Activated CD8-positive, alpha-beta memory T cell treated with anti-CD3 and anti-CD28 coated beads for 4 hours (primary cell): ENCODE data around the gene ACTN1.

Experiments used
- DNase-seq, 2 donors: peaks; one replicate each; pipeline ENCODE4 v3.0.0-alpha.2; 2020; ENCODE audit warnings: low read depth in 2 of 2

Gene ACTN1

DNA sequence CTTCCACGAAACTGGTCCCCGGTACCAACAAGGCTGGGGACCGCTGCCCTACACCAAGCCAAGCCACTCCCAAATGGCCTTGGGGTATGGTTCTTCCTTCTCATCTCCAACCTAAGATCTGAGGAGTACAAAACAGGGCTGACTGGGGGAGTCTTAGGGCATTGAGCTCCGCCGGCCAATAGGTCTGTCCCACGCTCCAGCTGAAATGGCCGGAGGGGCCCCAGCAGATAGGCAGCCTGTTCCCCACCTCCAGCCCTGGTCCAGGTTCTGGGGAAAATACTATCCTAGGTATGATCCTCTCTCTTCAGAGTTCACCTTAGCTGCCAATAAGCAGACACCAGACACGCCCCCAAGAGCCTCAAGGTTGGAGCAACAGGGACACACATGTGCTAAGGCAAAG, 90.2 kb downstream of the ACTN1 start:
- DNase-seq, result no peak

DNA sequence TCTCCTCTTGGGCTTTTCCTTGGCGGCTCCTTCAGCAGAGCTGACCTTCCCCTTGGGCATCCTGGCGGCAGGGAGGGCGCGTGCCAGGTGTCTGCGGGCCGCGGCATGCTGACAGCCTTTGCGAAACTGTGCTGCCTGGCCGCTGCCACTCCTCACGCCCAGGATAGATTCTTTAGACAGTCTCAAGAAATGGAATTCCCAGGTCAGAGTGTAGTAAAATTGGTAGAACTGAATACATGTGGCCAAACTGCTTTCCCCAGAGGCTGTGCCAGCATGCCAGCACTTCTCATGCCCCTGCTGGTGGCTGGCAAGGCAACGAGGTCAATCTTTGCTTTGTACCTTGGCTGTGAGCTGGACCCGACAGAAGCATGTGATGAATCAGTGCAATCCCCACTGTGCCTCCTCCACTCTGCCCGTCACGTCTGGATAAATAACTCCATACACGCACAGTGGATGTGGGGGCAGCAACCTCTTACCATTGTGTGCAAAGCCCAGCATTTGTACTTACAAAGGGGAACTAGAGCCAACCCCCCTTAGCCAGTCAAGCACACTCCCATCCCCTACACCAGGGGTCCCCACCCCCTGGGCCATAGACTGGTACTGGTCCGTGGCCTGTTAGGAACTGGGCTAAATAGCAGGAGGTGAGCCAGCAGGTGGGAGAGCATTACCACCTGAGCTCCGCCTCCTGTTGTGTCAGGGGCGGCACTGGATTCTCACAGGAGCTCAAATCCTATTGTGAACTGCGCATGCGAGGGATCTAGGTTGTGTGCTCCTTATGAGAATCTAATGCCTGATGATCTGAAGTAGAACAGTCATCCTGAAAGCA, 90.9 kb downstream of the ACTN1 start:
- DNase-seq, result no peak

DNA sequence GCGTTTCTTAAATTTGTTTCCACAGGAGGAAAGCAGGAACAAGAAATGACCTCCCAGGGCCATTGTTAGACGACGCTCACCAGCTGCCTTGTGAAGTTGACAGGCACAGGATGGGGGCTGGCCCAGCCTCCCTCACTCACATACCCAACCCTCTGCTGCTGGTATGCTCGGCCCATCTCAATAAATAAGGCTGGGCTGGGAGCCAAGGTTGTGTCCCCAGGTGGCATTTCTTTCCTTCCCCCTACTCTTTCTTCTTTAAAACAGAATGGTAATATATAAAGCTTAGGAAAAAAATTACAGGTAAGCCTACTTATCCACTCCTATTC, 93.0 kb downstream of the ACTN1 start:
- no peak for DNase-seq

DNA sequence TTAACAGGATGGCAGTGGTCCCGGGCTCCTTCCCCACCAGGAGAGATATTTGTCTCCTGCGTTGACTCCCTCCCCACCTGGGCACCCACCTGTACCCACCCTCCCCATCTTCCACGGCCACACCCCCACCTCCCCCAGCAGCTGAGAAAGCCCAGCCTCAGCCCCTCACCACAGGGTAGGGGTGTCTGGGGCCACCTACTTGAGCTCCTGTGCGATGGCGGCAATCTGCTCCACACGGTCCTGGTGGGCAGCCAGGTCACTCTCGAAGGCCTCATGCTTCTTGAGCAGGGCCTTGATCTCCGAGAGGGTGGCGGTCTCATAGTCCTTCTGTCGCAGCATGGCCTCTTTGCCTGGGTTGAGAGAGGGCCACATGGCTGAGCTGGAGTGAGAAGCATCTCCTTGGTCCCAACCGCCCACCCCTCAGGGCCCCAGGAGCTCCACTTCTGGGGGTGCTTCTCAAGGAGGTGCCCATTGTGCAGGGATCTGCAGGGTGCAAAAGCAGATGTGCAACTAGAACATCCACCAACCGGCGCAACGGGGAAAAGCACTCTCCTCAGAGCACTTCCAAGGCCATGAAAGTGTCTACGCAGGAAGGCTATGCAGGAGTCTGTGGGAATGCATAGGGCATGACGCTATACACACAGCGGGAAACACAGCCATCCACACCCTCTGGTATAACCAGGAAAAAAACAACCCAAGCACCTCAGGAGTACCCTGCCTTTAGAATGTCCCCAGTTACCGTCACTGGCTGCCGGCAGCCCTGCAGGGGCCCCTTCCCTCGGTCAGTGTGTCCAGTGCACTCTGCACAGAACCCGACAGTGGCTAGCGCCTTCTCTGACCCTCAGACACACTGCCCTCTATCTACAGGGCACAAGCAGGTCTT, 93.6 kb downstream of the ACTN1 start:
- DNase-seq, result no peak

DNA sequence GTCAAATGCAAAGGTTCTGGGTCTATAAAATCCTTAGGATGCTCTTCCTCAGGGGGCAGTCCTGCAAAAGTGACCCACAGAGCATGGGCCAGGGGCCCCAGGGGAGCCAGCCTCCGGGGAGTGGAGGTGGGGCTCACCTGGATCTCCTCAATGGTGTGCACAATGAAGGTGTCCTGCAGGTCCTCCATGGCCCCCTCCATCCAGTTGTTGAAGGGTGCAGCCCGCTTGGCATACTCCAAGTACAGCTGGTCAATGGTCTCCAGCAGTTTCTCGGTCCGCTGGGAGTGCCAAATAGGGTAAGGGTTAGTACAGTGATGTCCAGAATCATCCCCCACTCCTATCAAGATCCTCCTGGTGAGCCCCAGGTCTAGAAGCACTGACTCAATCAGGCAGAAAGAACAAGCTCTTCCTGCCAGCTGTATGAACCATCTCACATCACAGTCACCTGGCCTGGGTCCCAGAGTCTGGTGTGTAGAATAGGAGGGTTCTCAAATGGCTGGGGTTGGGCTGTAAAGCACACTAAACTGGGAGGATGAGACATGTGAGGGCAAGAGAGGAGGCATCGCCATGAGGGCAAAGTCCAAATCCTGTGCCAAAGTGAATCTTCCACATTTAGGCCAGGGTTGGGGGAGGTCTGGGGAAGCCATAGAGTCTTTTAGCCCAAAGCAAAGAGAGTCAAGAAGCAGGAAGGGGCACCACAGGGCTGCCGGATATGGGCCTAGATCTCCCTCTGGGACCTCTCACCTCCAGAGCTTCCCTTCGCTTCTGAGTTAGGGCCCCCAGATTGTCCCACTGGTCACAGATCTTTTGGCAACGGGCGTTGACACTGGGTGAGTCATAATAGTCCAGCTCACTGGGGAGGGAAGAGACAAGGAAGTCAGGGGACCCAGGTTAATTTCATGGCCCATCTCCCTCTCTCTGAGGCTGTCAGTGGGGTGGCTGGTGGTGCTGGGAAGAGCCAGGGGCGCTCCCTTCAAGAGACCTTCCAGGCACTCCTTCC, 94.8 kb downstream of the ACTN1 start:
- DNase-seq, result no peak

DNA sequence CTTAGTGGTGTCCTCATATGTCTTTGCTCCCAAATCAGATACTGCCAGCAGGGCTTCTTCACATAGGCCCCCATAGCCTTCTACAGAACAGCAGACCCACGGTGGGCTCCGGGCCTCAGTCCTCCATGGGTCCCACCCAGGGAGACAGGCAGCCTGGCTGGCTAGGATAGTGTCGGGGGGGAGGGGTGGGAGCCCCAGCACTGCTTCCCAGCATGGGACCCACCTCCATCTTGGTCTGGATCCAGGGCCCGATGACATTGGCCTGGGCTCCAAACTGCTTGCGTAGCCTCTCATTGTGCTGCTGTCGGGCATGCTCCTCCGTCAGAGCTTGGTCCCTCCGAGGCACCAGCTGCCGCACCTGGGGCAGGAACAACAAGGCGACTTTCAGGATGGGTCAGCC, 96.9 kb downstream of the ACTN1 start:
- no peak for DNase-seq

DNA sequence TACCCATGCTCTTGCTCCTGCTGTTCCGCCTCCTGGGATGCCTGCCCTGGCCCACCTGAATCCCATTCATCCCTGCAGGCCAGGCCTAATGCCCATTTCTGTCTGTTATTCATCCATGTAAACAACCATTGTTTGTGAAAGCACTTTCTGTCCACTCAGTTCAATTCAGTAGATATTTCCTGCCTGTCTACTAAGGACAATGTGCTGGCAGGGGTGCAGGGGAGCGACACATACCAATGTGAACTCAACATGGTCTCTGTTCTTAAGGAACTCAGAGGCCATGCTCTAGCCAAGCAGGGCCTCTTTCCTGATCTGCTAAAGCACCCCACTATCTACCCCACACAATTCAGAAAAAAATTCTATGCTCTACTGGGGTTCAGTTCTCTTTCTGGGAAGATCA, 97.7 kb downstream of the ACTN1 start:
- DNase-seq, result no peak

DNA sequence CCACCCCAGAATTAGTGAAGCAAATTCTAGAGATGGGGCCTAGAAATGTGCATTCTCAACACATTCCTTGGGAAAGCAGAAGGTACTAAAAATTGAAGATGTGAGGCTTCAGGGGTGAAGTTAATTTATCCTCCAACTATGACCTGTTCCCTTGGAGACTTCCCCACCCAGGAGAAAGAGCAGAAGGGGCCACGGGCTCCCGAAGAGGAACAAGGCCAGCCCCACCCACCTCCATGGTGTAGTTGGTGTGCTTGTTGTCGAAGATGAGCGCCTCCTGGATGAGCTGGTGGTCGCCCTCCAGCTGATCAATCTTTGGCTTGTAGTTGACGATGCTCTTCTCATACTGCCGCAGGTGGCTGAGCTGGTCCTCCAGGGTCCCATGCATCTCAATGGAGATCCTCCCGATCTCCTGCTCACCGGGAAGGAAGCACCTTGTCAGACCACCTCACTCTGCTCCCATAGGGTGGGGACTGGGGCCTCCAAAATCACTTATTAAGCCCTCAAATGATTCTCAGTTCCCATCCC, 98.5 kb downstream of the ACTN1 start:
- DNase-seq, result no peak

DNA sequence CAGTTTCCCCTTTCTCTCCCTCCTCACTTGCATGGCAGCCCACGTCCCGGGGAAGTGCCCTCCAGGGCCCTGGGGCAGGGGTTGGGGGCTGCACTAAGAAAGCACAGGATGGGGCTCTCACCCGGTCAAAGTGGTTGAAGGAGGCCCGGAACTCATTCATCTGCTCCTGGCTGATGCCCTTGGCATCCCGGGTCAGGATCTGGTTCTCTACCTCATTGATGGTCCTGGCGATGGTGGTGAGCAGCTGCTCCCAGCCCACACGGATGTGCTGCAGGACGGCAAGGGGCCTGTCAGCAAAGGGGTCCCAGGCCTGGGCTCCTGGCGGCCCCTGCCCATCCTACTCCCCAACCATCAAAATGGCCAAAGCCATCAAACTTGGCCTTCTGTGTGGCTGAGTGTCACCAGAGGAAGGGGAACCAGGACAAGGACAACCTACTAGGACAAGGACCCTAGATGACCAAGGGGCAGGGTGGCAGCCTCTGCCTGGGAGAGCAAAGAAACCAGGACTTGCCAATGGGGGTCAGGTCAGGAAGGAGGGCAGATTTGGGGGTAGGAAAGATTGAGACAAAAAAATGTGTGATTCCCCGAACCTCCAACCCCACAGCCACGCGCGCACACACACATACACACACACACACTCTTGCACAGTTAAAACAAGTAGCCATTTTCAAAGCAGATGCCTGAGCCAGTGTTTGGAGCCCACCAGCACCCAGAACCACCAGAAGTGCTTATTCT, 99.1 kb downstream of the ACTN1 start:
- DNase-seq, result no peak

DNA sequence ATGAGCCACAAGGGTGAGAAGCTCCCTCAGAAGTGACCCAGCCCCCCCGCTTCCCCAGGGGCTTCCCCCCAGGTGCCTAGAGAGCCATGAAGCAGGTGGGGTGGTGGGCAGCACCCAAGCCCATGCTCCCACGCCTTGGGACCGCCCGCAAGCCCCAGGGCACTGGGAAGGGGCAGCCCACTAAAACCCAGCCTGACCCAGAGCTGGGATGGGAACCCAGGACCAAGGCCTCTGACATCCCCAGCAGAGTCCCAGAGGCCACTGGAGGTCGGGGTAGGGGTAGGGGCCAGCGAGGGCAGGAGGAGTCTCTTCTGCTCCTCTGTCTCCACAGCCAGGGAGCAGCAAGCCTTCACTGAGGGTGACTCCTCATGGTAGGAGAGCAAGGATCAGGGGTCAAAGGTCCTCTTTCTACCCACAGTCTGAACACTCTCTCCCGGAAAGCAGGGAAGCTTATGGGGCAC, 99.8 kb downstream of the ACTN1 start:
- no peak for DNase-seq

DNA sequence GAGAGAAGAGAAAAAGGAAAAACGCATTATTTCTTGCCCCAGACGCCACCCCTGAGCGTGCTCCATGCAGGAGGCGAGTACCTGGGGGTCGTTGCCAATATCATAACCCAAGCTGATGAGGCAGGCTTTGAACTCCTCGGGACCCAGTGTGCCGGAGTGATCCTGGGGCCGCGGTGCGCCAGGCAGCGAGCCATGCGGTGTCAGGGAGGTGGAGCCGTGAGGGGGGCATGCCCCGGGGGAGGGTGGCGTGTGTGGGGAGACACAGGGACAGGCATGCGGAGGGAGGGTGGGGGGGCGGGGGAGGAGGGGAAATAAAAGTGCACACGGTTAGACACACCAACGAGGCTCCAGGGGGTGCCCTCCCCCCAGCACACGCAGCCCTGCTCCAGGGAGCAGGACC, 100.2 kb downstream of the ACTN1 start:
- no peak for DNase-seq

DNA sequence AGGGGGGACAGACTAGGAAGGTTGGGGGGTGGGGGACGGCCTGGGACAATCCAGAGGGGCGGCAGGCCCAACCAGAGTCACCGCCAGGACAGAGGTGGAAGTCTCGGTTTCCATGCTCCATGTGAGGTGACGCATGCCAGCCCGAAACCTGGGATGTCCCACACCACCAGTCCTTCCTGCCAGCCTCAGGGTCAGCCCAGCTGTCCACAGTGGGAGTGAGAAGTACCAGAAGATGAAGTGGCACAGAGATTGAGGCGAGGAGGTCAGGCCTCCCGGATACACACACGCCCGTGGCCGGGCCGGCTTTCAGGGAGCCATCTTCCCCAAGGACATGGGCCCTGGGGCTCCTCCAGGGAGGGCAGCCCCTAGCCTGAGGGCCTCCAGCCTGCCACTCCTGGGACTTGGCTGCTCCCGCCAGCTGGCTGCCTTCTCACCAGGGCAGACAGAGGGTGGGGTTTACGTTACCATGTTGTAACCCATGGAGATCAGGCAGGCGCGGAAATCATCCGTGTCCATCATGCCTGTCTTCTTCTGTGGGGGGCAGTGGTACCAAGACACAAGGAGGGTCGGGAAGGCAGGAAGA, 101.0 kb downstream of the ACTN1 start:
- no peak for DNase-seq

DNA sequence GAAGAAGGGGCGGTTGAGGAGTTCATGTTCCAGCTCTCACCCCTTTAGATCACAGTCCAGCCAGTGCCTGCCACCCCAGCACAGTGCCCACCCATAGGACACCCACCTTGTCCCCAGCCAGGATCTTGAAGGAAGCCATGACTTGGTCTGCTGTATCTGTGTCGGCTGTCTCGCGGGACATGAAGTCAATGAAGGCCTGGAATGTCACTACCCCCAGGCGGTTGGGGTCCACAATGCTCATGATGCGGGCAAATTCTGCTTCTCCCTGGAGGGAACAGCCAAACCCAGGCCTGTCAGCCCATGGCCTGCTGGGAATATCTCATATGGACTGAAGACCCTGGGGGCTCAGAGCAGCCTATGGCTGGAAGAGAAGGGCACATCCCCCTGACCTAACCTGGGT, 102.1 kb downstream of the ACTN1 start:
- DNase-seq, result no peak

DNA sequence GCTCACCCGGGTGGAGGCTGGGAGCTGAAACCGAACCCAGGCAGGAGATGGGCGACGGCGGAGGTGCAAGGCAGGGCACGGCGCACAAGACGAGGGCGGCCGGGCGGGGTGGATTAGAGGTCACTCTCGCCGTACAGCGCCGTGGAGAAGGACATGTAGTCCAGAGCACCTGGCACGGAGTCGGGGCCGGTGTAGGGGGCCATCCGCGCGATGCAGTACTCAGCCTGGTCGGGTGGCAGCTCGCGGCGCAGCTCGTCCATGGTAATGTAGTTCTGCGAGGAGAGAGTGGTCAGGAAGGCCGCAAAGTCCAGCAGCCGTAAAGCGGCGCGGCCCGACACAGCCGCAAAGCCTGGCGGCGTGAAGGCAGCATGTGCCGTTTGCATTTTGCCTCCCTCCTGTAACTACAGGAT, 104.4 kb downstream of the ACTN1 start:
- no peak for DNase-seq

DNA sequence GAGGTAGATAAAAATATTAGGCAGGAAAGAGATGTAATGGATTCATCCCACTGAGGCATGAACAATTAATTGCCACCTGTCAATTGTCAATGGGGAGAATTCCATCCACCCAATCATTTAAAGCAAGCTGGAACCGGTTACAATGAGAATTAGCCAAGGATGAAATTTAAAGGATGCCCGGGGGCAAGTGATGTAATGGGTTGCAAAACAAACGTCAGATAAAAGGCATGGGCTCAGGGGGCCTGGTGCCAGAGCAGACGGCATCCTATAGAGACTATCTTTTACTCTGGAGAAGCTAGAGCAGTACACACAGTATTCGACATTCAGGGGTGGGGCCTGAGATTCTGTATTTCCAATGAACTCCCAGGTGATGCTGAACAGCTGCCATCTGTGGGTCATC, 105.7 kb downstream of the ACTN1 start:
- no peak for DNase-seq

DNA sequence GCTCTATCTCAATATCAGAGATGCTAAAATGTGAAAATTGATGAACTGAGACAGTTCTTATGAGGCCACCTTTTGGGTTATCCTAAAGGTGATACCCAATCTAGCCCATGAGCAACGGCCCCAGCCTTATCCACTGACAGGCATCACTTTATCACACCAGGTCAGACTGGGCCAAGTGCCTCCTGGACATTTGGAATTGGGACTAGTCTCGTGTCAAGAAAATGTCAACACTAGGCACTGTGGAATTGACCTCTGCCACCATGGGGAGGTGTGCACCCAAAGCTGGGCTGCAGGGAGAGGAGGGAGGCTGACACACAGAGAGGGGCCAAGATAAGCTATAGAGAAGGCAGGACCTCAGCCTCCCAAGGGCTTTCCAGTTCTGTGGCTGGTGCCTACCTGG, 107.7 kb downstream of the ACTN1 start:
- DNase-seq, result no peak

DNA sequence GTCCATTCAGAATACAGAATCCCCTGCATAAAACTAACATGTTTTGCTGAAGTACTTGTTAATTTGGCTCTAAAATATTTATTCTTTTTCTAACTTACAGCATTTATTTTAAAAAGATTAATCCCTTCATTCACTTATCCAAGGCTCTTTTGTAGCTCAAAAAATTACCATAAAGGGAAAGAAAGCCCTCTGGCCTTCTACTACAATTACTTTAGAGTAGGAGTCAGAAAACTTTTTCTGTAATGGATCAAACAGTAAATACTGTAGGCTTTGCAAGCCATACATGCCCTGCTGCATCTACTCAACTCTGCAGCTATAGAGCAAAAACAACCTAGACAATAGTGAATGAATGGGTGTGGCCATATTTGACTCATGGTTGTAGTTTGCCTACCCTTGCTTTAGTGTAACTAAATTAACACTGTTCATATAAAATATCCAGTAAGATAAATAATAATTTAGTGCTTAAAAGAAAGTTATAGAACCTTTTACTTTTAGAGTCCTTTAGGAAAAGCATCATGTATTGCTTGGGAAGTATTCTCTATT, 112.0 kb downstream of the ACTN1 start:
- DNase-seq, result no peak

DNA sequence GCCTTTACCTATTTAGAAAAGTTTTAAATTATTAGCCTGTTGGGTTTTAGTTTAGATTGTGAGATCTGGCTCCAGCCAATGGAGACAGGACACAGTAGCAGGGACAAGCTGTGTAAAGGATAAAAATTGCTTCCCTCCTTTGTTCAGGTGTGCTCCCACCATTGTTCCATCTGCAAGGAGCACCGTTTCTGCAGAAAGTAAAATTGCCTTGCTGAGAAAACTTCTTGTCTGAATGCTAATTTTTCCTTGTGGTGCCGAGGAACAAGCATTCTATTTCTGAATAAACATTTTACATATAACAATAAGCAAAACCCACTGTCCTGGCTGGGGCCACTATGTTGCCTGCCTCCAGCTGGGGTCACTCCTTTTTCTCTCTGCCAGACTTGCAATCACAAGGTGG, 113.6 kb downstream of the ACTN1 start:
- no peak for DNase-seq

DNA sequence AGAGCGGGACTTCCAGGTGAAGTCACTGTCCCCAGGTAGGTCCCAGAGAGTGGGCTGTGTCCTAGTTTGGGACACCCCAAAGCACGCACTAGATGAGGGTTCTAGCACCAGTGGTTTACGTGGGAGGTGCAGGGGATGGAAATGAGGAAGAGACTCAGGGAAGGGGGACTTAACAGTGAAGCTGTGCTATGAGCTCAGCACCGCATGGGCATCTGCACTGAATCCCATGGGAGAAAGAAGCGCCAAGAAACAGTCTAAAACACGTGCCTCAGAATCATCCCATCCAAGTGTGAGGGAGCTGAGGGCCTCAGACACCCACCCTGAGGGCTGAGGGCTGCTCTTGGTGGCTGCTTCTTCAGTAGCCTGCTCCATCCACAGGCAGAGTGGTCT, 114.7 kb downstream of the ACTN1 start:
- DNase-seq, result no peak

DNA sequence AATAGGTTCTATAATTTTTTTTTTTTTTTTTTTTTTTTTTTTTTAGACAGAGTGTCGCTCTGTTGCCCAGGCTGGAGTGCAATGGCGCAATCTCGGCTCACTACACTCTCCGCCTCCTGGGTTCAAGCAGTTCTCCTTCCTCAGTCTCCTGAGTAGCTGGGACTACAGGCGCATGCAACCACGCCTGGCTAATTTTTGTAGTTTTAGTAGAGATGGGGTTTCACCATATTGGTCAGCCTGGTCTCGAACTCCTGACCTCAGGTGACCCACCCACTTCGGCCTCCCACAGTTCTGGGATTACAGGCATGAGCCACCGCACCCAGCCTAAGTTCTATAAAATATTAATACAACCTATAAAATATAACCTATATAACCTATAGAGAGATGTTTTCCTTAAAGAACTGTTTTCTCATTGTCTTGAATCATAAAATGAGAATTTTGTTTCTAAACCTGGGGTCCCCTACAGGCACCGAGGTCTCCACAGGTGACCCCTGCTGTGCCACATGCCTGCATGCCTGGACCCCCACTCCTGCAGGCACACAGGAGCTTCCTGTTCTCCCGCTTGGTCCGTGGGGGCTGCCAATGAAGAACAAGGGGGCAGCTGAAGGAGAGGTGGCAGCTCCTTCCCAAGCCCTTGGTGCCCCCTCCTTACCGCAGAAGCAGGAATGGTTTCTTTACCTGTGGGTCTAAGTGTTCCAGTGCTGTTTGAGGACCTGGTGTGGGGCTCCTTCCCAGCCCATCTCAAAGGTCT, 115.3 kb downstream of the ACTN1 start:
- no peak for DNase-seq
